A549 (cell line): ENCODE data around the gene PECR. TPM values are rescaled to one million over a fixed set of nuclear protein-coding genes. Genes with fewer than 3 reads are reported as not detected.

Source experiments
- ATAC-seq, 2 experiments: fragments of 200-7000 bp in 1 of 2; fragments of >200 bp in 1 of 2; cut with Nextera tagmentation in 1 of 2; cut with Tn5 transposase in 1 of 2; 3 replicates each; pipeline versions ENCODE4 v1.8.0 to v1.9.1; 2018 to 2020; ENCODE audit warnings: mild to moderate bottlenecking in 1 of 2, moderate library complexity in 1 of 2
- CTCF ChIA-PET: fragments of 300-600 bp; sonication (Branson Sonifier 250); formaldehyde crosslinking; extraction: SDS; loops from one replicate; lab custom pipeline; 2021; ENCODE audit warnings: antibody characterized with exemption, inconsistent platforms; lab: Yijun Ruan, JAX
- POLR2A ChIA-PET: fragments of 350-600 bp; formaldehyde crosslinking; extraction: SDS; loops from one replicate; lab custom pipeline; 2021; ENCODE audit warnings: antibody characterized with exemption, inconsistent platforms; lab: Yijun Ruan, JAX
- DNase-seq, 2 experiments: peaks; one replicate each; pipeline versions ENCODE4 v3.0.0 to v3.0.0-alpha.2; 2011 to 2016; ENCODE audit warnings: low read depth in 1 of 2, low spot score in 1 of 2
- FAIRE-seq: peaks from 2 replicates; lab custom pipeline; 2011; peaks lifted over from hg19 to GRCh38; lab: Jason Lieb, UNC
- H3K27ac ChIP-seq, 2 experiments: fragments of >200 bp; sonication (Bioruptor Twin); formaldehyde crosslinking; 3 replicates each; pipeline ENCODE4 v1.5.1; 2016 to 2017
- H3K4me1 ChIP-seq: fragments of >200 bp; sonication (Bioruptor Twin); formaldehyde crosslinking; 3 replicates; pipeline ENCODE4 v1.6.1; 2016
- H3K4me2 ChIP-seq: fragments of >200 bp; sonication (Bioruptor Twin); formaldehyde crosslinking; 3 replicates; pipeline ENCODE4 v1.6.1; 2016
- H3K4me3 ChIP-seq: fragments of >200 bp; sonication (Bioruptor Twin); formaldehyde crosslinking; 3 replicates; pipeline ENCODE4 v1.5.1; 2016
- H3K9me3 ChIP-seq: fragments of >200 bp; sonication (Bioruptor Twin); formaldehyde crosslinking; 3 replicates; pipeline ENCODE4 v1.6.1; 2016
- BHLHE40 ChIP-seq: IDR thresholded peaks from 2 replicates; pipeline ENCODE4 v1.6.1; 2012; ENCODE audit warnings: low read depth, low read length, inconsistent platforms
- CEBPB ChIP-seq, 2 experiments: fragments of >200 bp in 1 of 2; sonication (Bioruptor Twin) in 1 of 2; formaldehyde crosslinking in 1 of 2; IDR thresholded peaks; 2 replicates each; pipeline ENCODE4 v1.6.1; 2012 to 2016
- EHF ChIP-seq: fragments of 250-450 bp; sonication (Bioruptor Pico); IDR thresholded peaks from 2 replicates; pipeline ENCODE4 v1.5.0; 2020; ENCODE audit warnings: mild to moderate bottlenecking
- EHMT2 ChIP-seq: fragments of 200-600 bp; sonication (generic); IDR thresholded peaks from 2 replicates; pipeline ENCODE4 v1.6.1; 2016; ENCODE audit warnings: antibody characterized with exemption, low read depth, mild to moderate bottlenecking, moderate library complexity
- FOSL2 ChIP-seq, 2 experiments: fragments of 450-650 bp in 1 of 2; fragments of >200 bp in 1 of 2; sonication (Bioruptor Twin) in 1 of 2; formaldehyde crosslinking; IDR thresholded peaks; 2 replicates each; pipeline versions ENCODE4 v1.5.0 to v1.6.1; 2016 to 2020; ENCODE audit warnings: mild to moderate bottlenecking in 1 of 2, moderate library complexity in 1 of 2
- HDAC2 ChIP-seq: fragments of 200-600 bp; sonication (generic); IDR thresholded peaks from 2 replicates; pipeline ENCODE4 v1.6.1; 2016
- HOXA7 ChIP-seq: fragments of 250-450 bp; sonication (Bioruptor Pico); IDR thresholded peaks from 2 replicates; pipeline ENCODE4 v1.5.0; 2020; ENCODE audit warnings: mild to moderate bottlenecking, moderate library complexity
- JUN ChIP-seq, 2 experiments: fragments of >200 bp; sonication (Bioruptor Twin); formaldehyde crosslinking; IDR thresholded peaks; 2 replicates in 1 of 2; 3 replicates in 1 of 2; pipeline ENCODE4 v1.6.1; 2016 to 2017
- JUNB ChIP-seq: fragments of >200 bp; sonication (Bioruptor Twin); formaldehyde crosslinking; IDR thresholded peaks from 2 replicates; pipeline ENCODE4 v1.6.1; 2016
- MAFK ChIP-seq: fragments of 450-650 bp; IDR thresholded peaks from 2 replicates; pipeline ENCODE4 v1.6.1; 2014; ENCODE audit not compliant: partially characterized antibody
- MAZ ChIP-seq: fragments of 150-350 bp; IDR thresholded peaks from 2 replicates; pipeline ENCODE4 v1.6.1; 2014; ENCODE audit warnings: antibody characterized with exemption, low read depth, low read length, borderline replicate concordance
- NPAS2 ChIP-seq: fragments of 250-450 bp; sonication (Bioruptor Pico); IDR thresholded peaks from 2 replicates; pipeline ENCODE4 v1.8.0; 2022; ENCODE audit warnings: mild to moderate bottlenecking, moderate library complexity, borderline replicate concordance
- NR3C1 ChIP-seq: fragments of >200 bp; sonication (Bioruptor Twin); formaldehyde crosslinking; IDR thresholded peaks from 3 replicates; pipeline ENCODE4 v1.6.1; 2017
- PHF8 ChIP-seq: fragments of 200-600 bp; sonication (generic); IDR thresholded peaks from 2 replicates; pipeline ENCODE4 v1.6.1; 2016; ENCODE audit warnings: low read depth, mild to moderate bottlenecking, antibody characterized with exemption, moderate library complexity, borderline replicate concordance
- RAD21 ChIP-seq, 2 experiments: fragments of >200 bp in 1 of 2; sonication (Bioruptor Twin) in 1 of 2; formaldehyde crosslinking in 1 of 2; IDR thresholded peaks in 1 of 2; conservative IDR thresholded peaks in 1 of 2; 2 replicates in 1 of 2; 3 replicates in 1 of 2; pipeline ENCODE4 v1.6.1; 2012 to 2018; ENCODE audit warnings: inconsistent platforms in 1 of 2
- RCOR1 ChIP-seq: fragments of 150-350 bp; IDR thresholded peaks from 2 replicates; pipeline ENCODE4 v1.6.1; 2014; ENCODE audit warnings: antibody characterized with exemption, low read length, low read depth
- RFX5 ChIP-seq: fragments of 450-650 bp; IDR thresholded peaks from 2 replicates; pipeline ENCODE4 v1.7.1; 2014; ENCODE audit warnings: antibody characterized with exemption, mild to moderate bottlenecking, moderate library complexity
- RNF2 ChIP-seq: fragments of 200-600 bp; sonication (generic); IDR thresholded peaks from 2 replicates; pipeline ENCODE4 v1.6.1; 2016; ENCODE audit warnings: low read depth, mild to moderate bottlenecking, antibody characterized with exemption, moderate library complexity, borderline replicate concordance
- SMC3 ChIP-seq: fragments of >200 bp; sonication (Bioruptor Twin); formaldehyde crosslinking; IDR thresholded peaks from 3 replicates; pipeline ENCODE4 v1.6.1; 2018; ENCODE audit warnings: inconsistent platforms
- WGBS: methylation state at CpG from one replicate; pipeline ENCODE4 v1.1.6; 2017; ENCODE audit errors: missing lambda C conversion rate; 5-methylcytosine and 5-hydroxymethylcytosine counted together
- polyA plus RNA-seq, 4 experiments: library from polyadenylated mRNA; depleted of rRNA in 3 of 4; stranded (reverse); fragments of >200 nt; fragmentation: RNase III in 1 of 4; extraction: RNeasy Plus Mini Kit Qiagen cat#74134 plus additional on column Dnase treatment in 1 of 4; gene quantifications; 2 replicates in 3 of 4; 3 replicates in 1 of 4; pipeline ENCODE4 v1.2.3, GENCODE V29; 2011 to 2017
- TF ChIP-seq, protein P1 (sequence below): fragments of >200 bp; sonication (Bioruptor Twin); formaldehyde crosslinking; IDR thresholded peaks from 3 replicates; pipeline ENCODE4 v1.5.1; 2016
- TF ChIP-seq, protein P2 (sequence below): fragments of 250-450 bp; sonication (Bioruptor Pico); IDR thresholded peaks from 2 replicates; pipeline ENCODE4 v1.5.0; 2020; ENCODE audit warnings: low read depth, mild to moderate bottlenecking, moderate library complexity
- TF ChIP-seq, protein P3 (sequence below): fragments of >200 bp; sonication (Bioruptor Twin); formaldehyde crosslinking; IDR thresholded peaks from 2 replicates; pipeline ENCODE4 v1.6.1; 2016
- TF ChIP-seq, protein P4 (sequence below): IDR thresholded peaks from 2 replicates; pipeline ENCODE4 v1.6.1; 2012; ENCODE audit warnings: low read depth, borderline replicate concordance
- TF ChIP-seq, protein P5 (sequence below): fragments of >200 bp; sonication (Bioruptor Twin); formaldehyde crosslinking; IDR thresholded peaks from 3 replicates; pipeline ENCODE4 v1.6.1; 2016
- TF ChIP-seq, protein P6 (sequence below): IDR thresholded peaks from 2 replicates; pipeline ENCODE4 v1.6.1; 2012
- TF ChIP-seq, protein P7 (sequence below): fragments of 150-350 bp; IDR thresholded peaks from 2 replicates; pipeline ENCODE4 v1.6.1; 2014; ENCODE audit warnings: low read depth, mild to moderate bottlenecking, low read length

Gene PECR
- polyA plus RNA-seq, 2 of the 4 experiments (the other 2 are of a cell fraction): 16.8 to 39.9 TPM

DNA sequence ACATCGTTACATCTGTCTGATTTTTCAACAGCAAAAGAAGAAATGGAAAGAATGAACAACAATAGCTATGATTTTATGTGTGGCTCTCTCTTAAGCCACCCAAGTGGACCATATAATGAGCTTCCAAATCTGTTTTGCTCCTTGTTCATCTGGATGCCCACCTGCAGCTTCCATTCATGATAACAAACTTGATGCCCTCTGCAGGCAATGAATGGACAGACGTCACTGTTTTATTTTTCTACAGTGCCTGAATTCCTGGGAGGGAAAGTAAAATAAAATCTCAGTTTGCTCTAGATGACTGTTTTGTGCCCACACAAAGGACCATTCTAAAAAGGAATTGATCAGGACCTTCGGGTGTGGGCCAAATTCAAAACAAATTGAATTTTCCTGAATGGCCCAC is 73.2 kb downstream of the PECR start:
- POLR2A ChIA-PET: no interaction called here
- peaks cover 29% of the 10 kb centered on the region for H3K4me1 ChIP-seq
- H3K27ac ChIP-seq: no peak overlapping the region
- no peaks in the 10 kb centered on the region for H3K9me3 ChIP-seq
- TF ChIP-seq MAZ: no peak
- TF ChIP-seq, protein P1, sequence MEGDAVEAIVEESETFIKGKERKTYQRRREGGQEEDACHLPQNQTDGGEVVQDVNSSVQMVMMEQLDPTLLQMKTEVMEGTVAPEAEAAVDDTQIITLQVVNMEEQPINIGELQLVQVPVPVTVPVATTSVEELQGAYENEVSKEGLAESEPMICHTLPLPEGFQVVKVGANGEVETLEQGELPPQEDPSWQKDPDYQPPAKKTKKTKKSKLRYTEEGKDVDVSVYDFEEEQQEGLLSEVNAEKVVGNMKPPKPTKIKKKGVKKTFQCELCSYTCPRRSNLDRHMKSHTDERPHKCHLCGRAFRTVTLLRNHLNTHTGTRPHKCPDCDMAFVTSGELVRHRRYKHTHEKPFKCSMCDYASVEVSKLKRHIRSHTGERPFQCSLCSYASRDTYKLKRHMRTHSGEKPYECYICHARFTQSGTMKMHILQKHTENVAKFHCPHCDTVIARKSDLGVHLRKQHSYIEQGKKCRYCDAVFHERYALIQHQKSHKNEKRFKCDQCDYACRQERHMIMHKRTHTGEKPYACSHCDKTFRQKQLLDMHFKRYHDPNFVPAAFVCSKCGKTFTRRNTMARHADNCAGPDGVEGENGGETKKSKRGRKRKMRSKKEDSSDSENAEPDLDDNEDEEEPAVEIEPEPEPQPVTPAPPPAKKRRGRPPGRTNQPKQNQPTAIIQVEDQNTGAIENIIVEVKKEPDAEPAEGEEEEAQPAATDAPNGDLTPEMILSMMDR: peak; percentile 9; the same call in 1 of the 3 replicates
- TF ChIP-seq, protein P2, sequence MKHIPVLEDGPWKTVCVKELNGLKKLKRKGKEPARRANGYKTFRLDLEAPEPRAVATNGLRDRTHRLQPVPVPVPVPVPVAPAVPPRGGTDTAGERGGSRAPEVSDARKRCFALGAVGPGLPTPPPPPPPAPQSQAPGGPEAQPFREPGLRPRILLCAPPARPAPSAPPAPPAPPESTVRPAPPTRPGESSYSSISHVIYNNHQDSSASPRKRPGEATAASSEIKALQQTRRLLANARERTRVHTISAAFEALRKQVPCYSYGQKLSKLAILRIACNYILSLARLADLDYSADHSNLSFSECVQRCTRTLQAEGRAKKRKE (CRISPR knock-in tag): no peak
- peak in 1 of 2 experiments; percentile 22; a peak in 1 of 5 replicates for TF ChIP-seq RAD21 (conservative IDR thresholded peaks at IDR 0.05 in 1 of 2, IDR thresholded peaks at IDR 0.05 in 1 of 2)
- WGBS: 42% methylated on average over 3 of the region's 3 CpGs
- FAIRE-seq: no peak
- no peak overlapping the region for H3K4me3 ChIP-seq
- no peak for ATAC-seq
- no peak for DNase-seq
- CTCF ChIA-PET: interaction anchor here (1.0 to 4.8 kb wide), 3 partner anchors 11 to 58 kb away, joined by 3 to 28 read pairs (median 5); no protein-coding TSS in a partner anchor
- H3K4me2 ChIP-seq: no peak overlapping the region

DNA sequence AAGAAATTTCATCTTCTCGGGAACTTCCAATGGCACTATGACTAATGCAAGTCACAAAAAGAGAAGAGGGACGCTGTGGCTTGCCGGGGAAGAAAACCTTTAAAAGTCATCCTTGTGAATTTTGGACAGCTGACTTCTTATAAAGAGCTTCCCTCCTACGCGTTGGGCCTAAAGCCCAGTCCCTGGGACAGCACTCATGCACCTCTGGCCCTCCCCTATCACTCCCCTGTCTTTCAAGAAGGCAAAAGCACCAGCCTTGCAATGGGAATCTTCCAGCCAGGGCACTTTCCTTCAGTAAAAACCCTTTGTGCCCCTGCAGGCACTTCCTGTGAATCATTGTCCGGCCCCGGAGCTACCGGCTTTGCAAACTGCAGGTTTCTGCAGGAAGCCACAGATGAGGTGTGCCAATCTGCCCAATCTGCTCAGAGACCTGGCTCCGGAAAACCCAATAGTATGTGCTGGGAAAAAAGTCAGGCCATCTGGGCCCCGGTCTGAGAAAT is 75.4 kb downstream of the PECR start:
- Histone ChIP-seq H3K4me1 (peaks cover 16% of the 10 kb centered on the region), H3K4me2 (peak overlapping the region; percentile 60), H3K27ac (peak overlapping the region; percentile 34 to 59; a peak in 5 of 6 replicates), H3K9me3 (no peaks in the 10 kb centered on the region), H3K4me3 (no peak overlapping the region)
- TF ChIP-seq JUN (IDR thresholded peaks at IDR 0.05) (no peak), CEBPB (IDR thresholded peaks at IDR 0.05) (no peak), BHLHE40 (no peak), RFX5 (no peak), NR3C1 (no peak), PHF8 (no peak), MAFK (no peak), NPAS2 (no peak), HDAC2 (no peak), RCOR1 (no peak), EHMT2 (no peak)
- TF ChIP-seq, protein P3, sequence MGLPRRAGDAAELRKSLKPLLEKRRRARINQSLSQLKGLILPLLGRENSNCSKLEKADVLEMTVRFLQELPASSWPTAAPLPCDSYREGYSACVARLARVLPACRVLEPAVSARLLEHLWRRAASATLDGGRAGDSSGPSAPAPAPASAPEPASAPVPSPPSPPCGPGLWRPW: no peak
- DNase-seq (peak in 1 of 2 experiments; percentile 24), FAIRE-seq (no peak), ATAC-seq (peak; percentile 63 to 70; a peak in 4 of 6 replicates)
- ChIA-PET POLR2A (no interaction called here), CTCF (interaction anchor here (0.6 to 1.3 kb wide), 6 partner anchors 16 to 56 kb away, joined by 3 to 4 read pairs (median 4); no protein-coding TSS in a partner anchor)
- WGBS: 45% methylated on average over 10 of the region's 10 CpGs

DNA sequence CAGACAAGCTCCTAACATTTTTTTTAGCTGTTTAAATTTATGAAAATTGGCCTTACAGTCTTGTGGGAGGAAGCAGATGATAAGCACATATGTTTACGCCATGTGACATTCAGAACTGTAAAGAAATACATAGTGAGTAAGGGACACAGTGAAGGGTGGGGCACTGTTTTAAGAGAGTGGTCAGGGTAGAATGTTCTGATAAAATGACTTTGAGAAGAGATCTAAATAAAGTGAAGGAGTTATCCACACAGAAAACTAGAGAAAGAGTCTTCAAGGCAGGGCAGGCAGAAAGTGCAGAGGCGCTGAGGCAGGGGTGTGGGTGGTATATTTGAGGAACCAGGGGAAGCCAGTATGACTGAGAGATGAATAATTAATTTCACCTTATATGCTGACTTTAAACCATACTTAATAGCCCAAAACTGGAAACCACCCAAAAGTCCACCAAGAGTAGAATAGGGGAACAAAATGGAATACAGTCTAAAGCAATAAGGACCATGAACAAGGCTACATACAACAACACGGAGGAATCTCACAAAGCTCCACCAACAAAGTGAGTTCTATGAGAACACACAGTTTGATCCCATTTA is 76.8 kb downstream of the PECR start:
- FAIRE-seq (no peak), ATAC-seq (no peak), DNase-seq (no peak)
- H3K4me2 ChIP-seq: no peak overlapping the region
- ChIA-PET POLR2A (interaction anchor here (0.6 kb wide), 1 partner anchor 27 kb away, joined by 3 read pairs; no protein-coding TSS in a partner anchor), CTCF (interaction anchor here (0.6 to 1.7 kb wide), 3 partner anchors 55 to 1905 kb away, joined by 4 to 5 read pairs (median 4); no protein-coding TSS in a partner anchor)
- H3K9me3 ChIP-seq: no peaks in the 10 kb centered on the region
- no peak overlapping the region for H3K27ac ChIP-seq
- no peak overlapping the region for H3K4me3 ChIP-seq
- WGBS: 98% methylated on average over 3 of the region's 3 CpGs
- peaks cover 14% of the 10 kb centered on the region for H3K4me1 ChIP-seq
- TF ChIP-seq RNF2 (no peak), FOSL2 (IDR thresholded peaks at IDR 0.05) (no peak), FOSL2 (CRISPR knock-in tag; IDR thresholded peaks at IDR 0.05) (no peak), JUNB (no peak), BHLHE40 (no peak), EHF (CRISPR knock-in tag) (no peak), SMC3 (no peak), EHMT2 (no peak), HOXA7 (CRISPR knock-in tag) (no peak)
- TF ChIP-seq, protein P4, sequence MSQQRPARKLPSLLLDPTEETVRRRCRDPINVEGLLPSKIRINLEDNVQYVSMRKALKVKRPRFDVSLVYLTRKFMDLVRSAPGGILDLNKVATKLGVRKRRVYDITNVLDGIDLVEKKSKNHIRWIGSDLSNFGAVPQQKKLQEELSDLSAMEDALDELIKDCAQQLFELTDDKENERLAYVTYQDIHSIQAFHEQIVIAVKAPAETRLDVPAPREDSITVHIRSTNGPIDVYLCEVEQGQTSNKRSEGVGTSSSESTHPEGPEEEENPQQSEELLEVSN: no peak
- TF ChIP-seq, protein P5, sequence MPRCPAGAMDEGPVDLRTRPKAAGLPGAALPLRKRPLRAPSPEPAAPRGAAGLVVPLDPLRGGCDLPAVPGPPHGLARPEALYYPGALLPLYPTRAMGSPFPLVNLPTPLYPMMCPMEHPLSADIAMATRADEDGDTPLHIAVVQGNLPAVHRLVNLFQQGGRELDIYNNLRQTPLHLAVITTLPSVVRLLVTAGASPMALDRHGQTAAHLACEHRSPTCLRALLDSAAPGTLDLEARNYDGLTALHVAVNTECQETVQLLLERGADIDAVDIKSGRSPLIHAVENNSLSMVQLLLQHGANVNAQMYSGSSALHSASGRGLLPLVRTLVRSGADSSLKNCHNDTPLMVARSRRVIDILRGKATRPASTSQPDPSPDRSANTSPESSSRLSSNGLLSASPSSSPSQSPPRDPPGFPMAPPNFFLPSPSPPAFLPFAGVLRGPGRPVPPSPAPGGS: no peak
- TF ChIP-seq, protein P6, sequence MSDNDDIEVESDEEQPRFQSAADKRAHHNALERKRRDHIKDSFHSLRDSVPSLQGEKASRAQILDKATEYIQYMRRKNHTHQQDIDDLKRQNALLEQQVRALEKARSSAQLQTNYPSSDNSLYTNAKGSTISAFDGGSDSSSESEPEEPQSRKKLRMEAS: no peak
- TF ChIP-seq, protein P7, sequence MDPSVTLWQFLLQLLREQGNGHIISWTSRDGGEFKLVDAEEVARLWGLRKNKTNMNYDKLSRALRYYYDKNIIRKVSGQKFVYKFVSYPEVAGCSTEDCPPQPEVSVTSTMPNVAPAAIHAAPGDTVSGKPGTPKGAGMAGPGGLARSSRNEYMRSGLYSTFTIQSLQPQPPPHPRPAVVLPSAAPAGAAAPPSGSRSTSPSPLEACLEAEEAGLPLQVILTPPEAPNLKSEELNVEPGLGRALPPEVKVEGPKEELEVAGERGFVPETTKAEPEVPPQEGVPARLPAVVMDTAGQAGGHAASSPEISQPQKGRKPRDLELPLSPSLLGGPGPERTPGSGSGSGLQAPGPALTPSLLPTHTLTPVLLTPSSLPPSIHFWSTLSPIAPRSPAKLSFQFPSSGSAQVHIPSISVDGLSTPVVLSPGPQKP: no peak
